ENCODE results near the gene MEMO1.

DNA sequence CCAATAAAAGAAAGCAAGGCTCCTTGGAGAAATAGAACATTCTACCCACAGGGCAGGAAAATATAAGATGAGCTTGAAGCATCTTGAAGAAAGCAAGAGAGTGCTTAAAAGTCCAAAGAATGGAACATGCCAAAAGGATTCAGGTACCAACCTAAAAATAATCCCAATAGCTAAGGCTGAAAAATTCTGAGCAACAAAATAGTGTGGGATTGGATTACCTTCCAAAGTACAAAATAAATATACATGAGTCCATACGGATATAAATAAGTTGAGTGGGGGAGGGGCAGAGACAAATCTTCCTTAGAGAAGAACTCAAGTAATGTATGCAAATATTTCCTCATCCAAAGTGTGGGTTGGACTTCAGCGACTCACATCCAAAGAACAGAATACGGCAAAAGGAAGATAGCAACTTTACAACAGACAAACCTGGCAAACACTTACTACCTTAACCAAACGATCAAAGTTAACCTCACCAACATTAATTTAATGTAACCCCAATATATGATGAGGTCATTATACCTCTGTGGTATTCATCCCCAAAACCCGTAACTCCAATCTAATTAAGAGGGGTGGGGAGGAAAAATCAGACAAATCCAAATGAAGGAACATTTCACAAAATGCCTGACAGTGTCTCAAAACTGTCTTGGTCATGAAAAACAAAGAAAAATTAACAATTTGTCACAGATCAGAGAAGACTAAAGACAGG, 26.9 kb downstream of the MEMO1 start:
- TF ChIP-seq EP300 (IDR thresholded peaks at IDR 0.05), result no peak
- TF ChIP-seq, protein P1, sequence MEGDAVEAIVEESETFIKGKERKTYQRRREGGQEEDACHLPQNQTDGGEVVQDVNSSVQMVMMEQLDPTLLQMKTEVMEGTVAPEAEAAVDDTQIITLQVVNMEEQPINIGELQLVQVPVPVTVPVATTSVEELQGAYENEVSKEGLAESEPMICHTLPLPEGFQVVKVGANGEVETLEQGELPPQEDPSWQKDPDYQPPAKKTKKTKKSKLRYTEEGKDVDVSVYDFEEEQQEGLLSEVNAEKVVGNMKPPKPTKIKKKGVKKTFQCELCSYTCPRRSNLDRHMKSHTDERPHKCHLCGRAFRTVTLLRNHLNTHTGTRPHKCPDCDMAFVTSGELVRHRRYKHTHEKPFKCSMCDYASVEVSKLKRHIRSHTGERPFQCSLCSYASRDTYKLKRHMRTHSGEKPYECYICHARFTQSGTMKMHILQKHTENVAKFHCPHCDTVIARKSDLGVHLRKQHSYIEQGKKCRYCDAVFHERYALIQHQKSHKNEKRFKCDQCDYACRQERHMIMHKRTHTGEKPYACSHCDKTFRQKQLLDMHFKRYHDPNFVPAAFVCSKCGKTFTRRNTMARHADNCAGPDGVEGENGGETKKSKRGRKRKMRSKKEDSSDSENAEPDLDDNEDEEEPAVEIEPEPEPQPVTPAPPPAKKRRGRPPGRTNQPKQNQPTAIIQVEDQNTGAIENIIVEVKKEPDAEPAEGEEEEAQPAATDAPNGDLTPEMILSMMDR (IDR thresholded peaks at IDR 0.05), result no peak
